ENCODE data around the gene KCTD10.

DNA sequence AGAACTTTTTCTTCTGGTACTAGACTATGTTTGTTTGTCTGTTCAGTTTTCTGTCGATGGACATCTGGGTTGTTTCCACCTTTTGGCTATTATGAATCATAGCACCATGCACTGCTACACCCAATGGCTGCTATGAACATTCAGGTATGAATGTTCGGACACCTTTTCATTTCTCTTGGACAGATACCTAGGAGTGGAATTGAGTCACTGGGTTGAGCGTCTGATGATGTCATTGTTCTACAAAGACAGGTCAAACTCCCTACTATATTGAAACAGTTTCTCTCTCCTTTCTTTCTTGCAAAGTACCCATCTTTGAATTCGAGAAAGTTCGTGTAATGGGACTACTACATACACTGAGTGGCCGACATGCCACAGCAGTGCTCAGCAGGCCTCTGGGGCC lies 44.7 kb downstream of the KCTD10 start:
- TF ChIP-seq, protein P1, sequence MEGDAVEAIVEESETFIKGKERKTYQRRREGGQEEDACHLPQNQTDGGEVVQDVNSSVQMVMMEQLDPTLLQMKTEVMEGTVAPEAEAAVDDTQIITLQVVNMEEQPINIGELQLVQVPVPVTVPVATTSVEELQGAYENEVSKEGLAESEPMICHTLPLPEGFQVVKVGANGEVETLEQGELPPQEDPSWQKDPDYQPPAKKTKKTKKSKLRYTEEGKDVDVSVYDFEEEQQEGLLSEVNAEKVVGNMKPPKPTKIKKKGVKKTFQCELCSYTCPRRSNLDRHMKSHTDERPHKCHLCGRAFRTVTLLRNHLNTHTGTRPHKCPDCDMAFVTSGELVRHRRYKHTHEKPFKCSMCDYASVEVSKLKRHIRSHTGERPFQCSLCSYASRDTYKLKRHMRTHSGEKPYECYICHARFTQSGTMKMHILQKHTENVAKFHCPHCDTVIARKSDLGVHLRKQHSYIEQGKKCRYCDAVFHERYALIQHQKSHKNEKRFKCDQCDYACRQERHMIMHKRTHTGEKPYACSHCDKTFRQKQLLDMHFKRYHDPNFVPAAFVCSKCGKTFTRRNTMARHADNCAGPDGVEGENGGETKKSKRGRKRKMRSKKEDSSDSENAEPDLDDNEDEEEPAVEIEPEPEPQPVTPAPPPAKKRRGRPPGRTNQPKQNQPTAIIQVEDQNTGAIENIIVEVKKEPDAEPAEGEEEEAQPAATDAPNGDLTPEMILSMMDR (IDR thresholded peaks at IDR 0.05; ENCODE audit: borderline replicate concordance, extremely low read depth, low read length, poor library complexity, severe bottlenecking) = no peak
- no peak for TF ChIP-seq EZH2 (IDR thresholded peaks at IDR 0.05; ENCODE audit: borderline replicate concordance, low read depth, low read length, severe bottlenecking)

All from DND-41 (cell line).